ENCODE results near the gene RASSF4. TPM values are rescaled to one million over a fixed set of nuclear protein-coding genes. Genes with fewer than 3 reads are reported as not detected.

Gene RASSF4
- total RNA-seq, 1 experiment from 2014 or later = 2.8 TPM

- H3K9me3 ChIP-seq (ENCODE audit: control insufficient read depth in 1 of 2, insufficient read depth in 1 of 2, low read depth in 1 of 2, low read length in 2 of 2) = no peaks in the 10 kb centered on the region
- no peaks in the 10 kb centered on the region for H3K79me2 ChIP-seq (ENCODE audit: insufficient read depth, low read length)
- H3K9ac ChIP-seq (ENCODE audit: low read length) = no peak overlapping the region
- intact Hi-C loops (cut with micrococcal nuclease) = no loop called here
- no peaks in the 10 kb centered on the region for H3K9me2 ChIP-seq (ENCODE audit: insufficient read depth)
- RAD21 ChIA-PET (ENCODE audit: low non-redundant PET in 1 of 2, low total read pairs in 2 of 2, uncharacterized antibody in 2 of 2, unreplicated experiment in 2 of 2) = no interaction called here
- no peaks in the 10 kb centered on the region for H4K20me1 ChIP-seq (ENCODE audit: insufficient read depth)
- no peak overlapping the region for H2AFZ ChIP-seq (ENCODE audit: low read depth, low read length, poor library complexity, severe bottlenecking)
- no peak for DNase-seq (ENCODE audit: low read depth, low spot score)
- H3K4me1 ChIP-seq (ENCODE audit: control insufficient read depth in 1 of 2, insufficient read depth in 2 of 2, low read length in 2 of 2) = peaks cover 7 to 13% of the 10 kb centered on the region in 2 experiments; a peak in 2 of 4 replicates
- POLR2A ChIA-PET = no interaction called here
- H3K4me3 ChIP-seq (replicated peaks in 1 of 2; ENCODE audit: low read depth in 1 of 2, low read length in 2 of 2) = no peak overlapping the region
- CTCF ChIA-PET = no interaction called here
- BruUV-seq (replicated peaks) = no TSS peak
- TF ChIP-seq CBX3 (IDR thresholded peaks at IDR 0.05; ENCODE audit: low read depth) (no peak), FOSL1 (IDR thresholded peaks at IDR 0.05; ENCODE audit: low read depth) (no peak), MAX (IDR thresholded peaks at IDR 0.05) (no peak), ELF1 (IDR thresholded peaks at IDR 0.05; ENCODE audit: borderline replicate concordance, low read depth) (no peak), JUND (IDR thresholded peaks at IDR 0.05) (no peak), ZNF274 (IDR thresholded peaks at IDR 0.05; ENCODE audit: low read depth, low read length) (no peak), EZH2phosphoT487 (IDR thresholded peaks at IDR 0.05; ENCODE audit: borderline replicate concordance) (no peak), POLR2A (IDR thresholded peaks at IDR 0.05; ENCODE audit: borderline replicate concordance, extremely low read depth, insufficient read depth, insufficient read length) (no peak), POLR2AphosphoS5 (IDR thresholded peaks at IDR 0.05; ENCODE audit: low read depth, low read length) (no peak), RAD21 (IDR thresholded peaks at IDR 0.05; ENCODE audit: low read depth) (no peak)
- TF ChIP-seq, protein P1, sequence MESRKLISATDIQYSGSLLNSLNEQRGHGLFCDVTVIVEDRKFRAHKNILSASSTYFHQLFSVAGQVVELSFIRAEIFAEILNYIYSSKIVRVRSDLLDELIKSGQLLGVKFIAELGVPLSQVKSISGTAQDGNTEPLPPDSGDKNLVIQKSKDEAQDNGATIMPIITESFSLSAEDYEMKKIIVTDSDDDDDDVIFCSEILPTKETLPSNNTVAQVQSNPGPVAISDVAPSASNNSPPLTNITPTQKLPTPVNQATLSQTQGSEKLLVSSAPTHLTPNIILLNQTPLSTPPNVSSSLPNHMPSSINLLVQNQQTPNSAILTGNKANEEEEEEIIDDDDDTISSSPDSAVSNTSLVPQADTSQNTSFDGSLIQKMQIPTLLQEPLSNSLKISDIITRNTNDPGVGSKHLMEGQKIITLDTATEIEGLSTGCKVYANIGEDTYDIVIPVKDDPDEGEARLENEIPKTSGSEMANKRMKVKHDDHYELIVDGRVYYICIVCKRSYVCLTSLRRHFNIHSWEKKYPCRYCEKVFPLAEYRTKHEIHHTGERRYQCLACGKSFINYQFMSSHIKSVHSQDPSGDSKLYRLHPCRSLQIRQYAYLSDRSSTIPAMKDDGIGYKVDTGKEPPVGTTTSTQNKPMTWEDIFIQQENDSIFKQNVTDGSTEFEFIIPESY (IDR thresholded peaks at IDR 0.05; ENCODE audit: extremely low read depth, insufficient replicate concordance, low read length) = no peak
- TF ChIP-seq, protein P2, sequence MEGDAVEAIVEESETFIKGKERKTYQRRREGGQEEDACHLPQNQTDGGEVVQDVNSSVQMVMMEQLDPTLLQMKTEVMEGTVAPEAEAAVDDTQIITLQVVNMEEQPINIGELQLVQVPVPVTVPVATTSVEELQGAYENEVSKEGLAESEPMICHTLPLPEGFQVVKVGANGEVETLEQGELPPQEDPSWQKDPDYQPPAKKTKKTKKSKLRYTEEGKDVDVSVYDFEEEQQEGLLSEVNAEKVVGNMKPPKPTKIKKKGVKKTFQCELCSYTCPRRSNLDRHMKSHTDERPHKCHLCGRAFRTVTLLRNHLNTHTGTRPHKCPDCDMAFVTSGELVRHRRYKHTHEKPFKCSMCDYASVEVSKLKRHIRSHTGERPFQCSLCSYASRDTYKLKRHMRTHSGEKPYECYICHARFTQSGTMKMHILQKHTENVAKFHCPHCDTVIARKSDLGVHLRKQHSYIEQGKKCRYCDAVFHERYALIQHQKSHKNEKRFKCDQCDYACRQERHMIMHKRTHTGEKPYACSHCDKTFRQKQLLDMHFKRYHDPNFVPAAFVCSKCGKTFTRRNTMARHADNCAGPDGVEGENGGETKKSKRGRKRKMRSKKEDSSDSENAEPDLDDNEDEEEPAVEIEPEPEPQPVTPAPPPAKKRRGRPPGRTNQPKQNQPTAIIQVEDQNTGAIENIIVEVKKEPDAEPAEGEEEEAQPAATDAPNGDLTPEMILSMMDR (IDR thresholded peaks at IDR 0.05 in 2 of 3, conservative IDR thresholded peaks at IDR 0.05 in 1 of 3; ENCODE audit: borderline replicate concordance in 1 of 3, insufficient read depth in 1 of 3, low read depth in 2 of 3, low read length in 2 of 3) = no peak
- H3K27me3 ChIP-seq (ENCODE audit: insufficient read depth, low read length) = peaks cover 10% of the 10 kb centered on the region; the same call in 1 of the 2 replicates
- no peak overlapping the region for H3K27ac ChIP-seq (ENCODE audit: low read depth, low read length)
- no peak for ATAC-seq
- no peak overlapping the region for H3K4me2 ChIP-seq (ENCODE audit: low read length)
- no peaks in the 10 kb centered on the region for H3K36me3 ChIP-seq (ENCODE audit: control insufficient read depth in 1 of 2, insufficient read depth in 2 of 2, low read length in 2 of 2)
Observed at GRCh38 chr10:44911951-44912350, 47.7 kb upstream of the RASSF4 start.
